Posterior vena cava (tissue), 2 donors: Measurements from ENCODE around the gene WNK4. TPM values are rescaled to one million over a fixed set of nuclear protein-coding genes. Genes with fewer than 3 reads are reported as not detected.

Source experiments
- DNase-seq: peaks from one replicate; pipeline ENCODE4 v3.0.0-alpha.2; 2020; ENCODE audit warnings: low spot score
- intact Hi-C, 2 donors: fragments of 100-400 bp; cut with DNase I; formaldehyde crosslinking; loops; one replicate each; pipeline versions ENCODE4 v1.14.1 to v1.14.2; 2022 to 2023
- total RNA-seq, 2 donors: library from RNA; stranded (reverse); fragmentation: NEBNext Ultra II Directional; extraction: Animal tissue kit (Norgen Biotek cat#: 25700); gene quantifications; one replicate each; pipeline ENCODE4 v1.2.1, GENCODE V29; 2021
- donor health status: DM: yes; HTN: yes; CAD: no.
- donor health status: DM: yes; HTN: yes; CAD: no.

Gene WNK4
- total RNA-seq, 2 donors from 2014 or later, result 0.05 TPM; not detected in 1

- no peak for DNase-seq
- intact Hi-C loops, result no loop called here
These were observed 11.5 kb downstream of the WNK4 start for GRCh38 chr17:42791948-42792347.

DNA sequence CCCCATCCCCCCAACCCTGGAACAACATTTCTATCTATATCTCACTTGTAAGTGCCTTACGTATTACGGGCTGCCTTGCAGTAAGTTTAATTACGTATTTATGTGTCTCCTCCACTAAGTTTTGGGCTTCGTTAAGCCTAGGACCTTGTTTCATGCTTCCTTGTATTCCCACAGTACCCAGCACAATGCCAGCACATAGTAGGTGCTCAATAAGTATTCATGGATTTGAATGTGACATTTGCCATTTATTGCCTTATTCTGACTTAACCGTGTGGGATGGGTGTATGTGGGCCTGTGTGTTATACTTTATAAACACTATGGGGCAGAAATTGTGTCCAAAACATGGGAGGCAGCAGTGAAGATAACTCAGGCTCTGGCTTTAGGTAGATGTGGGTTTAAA, 12.1 kb downstream of the WNK4 start:
- no peak for DNase-seq
- intact Hi-C loops, result no loop called here

GRCh38 chr17:42795061-42795460, 14.7 kb downstream of the WNK4 start:
- DNase-seq, result no peak
- intact Hi-C loops, result no loop called here

GRCh38 chr17:42795465-42795864, 15.1 kb downstream of the WNK4 start:
- intact Hi-C loops, result no loop called here

GRCh38 chr17:42796066-42796758, 15.8 kb downstream of the WNK4 start:
- DNase-seq, result no peak
- intact Hi-C loops, result no loop called here

More at GRCh38 chr17:42795465-42795864, 15.1 kb downstream of the WNK4 start:
- DNase-seq, result no peak

- DNase-seq, result no peak
- intact Hi-C loops, result no loop called here
These were observed 16.9 kb downstream of the WNK4 start for GRCh38 chr17:42797067-42798007.

DNA sequence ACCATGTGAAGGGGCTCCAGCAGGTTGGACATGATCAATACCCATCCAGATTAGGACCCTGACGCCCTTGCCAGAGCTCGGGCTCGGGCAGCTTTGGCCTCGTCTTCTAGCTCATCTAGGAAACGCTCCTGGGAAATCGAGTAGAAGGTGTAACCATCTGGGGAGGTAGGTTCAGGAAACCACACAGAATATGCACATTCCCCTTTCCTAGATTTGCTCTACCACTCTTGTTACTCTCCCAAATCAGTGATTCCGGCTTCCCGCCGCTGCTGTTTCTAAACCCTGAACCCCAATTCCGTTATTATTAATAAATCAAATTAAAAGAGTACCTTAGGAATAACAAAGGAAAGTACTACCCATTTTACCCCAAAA, 17.6 kb downstream of the WNK4 start:
- no peak for DNase-seq
- intact Hi-C loops, result no loop called here

DNA sequence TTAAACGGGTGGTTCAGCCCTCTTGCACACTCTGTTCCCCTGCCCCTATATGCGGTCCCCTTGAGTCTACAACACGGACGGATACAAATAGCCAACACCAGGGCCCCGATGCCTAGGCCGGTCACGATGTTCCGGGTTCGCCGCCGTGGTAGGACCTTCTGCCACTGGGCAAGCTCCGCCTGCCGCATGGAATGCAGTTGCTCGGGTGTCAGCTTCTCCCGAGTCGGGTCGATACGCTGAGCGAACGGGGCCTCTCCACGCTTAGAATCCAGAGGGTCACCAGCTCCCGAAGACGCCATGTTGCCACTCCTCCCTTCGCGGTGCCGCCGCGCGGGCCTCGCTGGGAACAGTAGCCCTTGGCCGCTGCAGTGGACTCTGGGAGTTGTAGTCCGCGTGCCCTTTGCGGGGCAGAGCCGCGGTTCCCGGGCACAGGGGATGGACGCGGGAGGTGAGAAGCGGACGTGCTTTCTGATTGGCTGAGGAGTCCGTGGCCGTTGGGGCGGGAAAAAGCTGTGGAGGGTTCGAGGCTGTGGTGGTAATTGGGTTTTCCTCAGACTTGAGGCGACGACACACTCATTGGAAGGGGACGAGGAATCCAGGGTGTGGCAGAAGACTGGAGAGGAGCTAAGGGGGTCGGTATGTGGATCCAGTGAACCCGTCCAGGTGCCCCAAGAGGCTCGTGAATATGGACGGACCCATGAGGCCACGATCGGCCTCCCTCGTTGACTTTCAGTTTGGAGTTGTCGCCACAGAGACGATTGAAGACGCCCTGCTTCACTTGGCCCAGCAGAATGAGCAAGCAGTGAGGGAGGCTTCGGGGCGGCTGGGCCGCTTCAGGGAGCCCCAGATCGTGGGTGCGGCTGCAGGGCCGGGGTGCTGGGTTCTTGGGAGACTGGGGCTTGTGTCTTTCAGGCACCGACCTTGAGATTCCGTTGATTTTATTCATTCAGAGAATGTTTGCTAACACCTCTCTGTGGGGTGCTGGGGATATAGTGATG, 18.3 kb downstream of the WNK4 start, which contains the start of the genes CNTD1 and COA3:
Gene CNTD1, plus strand, starts transcription at position 479 of the 998 bp plus-strand sequence. Its CDS starts 207 bp downstream, at position 686.
Gene COA3, minus strand, starts transcription at position 322 of the 998 bp plus-strand sequence. Its CDS starts 23 bp downstream, at position 299.
- DNase-seq, result peak; percentile 96
- intact Hi-C loops, result no loop called here

GRCh38 chr17:42803074-42803883, 22.9 kb downstream of the WNK4 start:
- DNase-seq, result no peak
- intact Hi-C loops, result no loop called here

- no peak for DNase-seq
- intact Hi-C loops, result no loop called here
These were observed 24.5 kb downstream of the WNK4 start for GRCh38 chr17:42804918-42805367.

DNA sequence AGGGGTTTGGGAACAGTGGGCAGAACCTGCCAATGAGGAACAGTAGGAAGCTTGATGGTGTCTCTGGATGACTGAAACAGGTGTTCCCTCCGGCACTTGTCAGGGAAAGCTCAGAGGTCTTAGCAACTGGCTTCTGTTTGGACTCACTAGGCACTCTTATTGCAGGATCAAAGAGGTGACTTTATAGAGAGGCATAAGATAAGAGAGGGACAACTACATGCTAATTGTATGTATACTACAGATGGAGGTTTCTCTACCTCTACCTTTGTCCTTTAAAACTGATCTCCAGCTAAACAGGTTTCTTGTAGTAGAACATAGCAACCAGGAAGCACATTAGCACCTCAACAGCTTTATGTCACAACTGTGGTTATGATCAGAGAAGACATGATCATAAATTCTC, 25.8 kb downstream of the WNK4 start:
- intact Hi-C loops, result no loop called here
- no peak for DNase-seq

GRCh38 chr17:42809250-42809649, 28.8 kb downstream of the WNK4 start:
- DNase-seq, result no peak

DNA sequence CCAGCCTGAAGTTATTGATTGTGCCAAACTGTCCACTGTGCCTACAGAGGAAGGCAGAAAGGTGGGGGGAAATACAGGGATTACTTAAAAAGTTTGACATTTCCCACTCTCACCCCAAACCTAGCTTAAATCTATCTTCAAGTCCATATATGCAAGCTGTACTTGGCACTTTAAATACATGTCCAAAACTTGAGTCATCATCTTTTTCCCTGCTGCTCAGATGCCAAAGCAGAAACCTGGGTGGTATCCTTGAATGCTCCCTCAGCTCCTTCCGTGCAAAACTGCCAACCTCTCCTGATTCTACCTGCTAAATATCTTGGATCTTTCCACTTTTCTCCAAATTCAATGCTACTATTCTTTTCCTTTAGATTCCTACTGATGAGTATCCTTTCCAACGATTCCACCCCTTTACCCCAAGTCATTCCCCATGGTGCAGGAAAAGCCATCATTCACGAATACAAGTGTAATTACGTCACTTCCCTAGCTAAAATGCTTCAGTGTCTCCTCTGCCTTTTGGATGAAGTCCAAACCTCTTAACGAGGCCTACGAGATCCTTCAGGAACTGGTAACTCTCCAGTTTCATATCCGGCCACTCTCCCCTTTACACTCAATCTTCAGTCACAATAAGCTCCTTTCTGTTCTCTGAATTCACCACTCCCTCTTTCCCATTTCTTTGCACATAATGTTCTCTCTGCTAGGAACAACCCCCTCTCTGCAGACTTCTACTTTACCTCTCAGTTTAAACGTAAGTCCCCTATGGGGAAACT, 34.4 kb downstream of the WNK4 start:
- DNase-seq, result no peak
- intact Hi-C loops, result loop anchor here in 1 of 2 donors (10.0 kb wide), 1 partner anchor 90 kb away; no protein-coding TSS in a partner anchor

More at GRCh38 chr17:42809250-42809649, 28.8 kb downstream of the WNK4 start:
- intact Hi-C loops, result no loop called here

GRCh38 chr17:42817866-42818265, 37.5 kb downstream of the WNK4 start:
- intact Hi-C loops, result loop anchor here in 1 of 2 donors (10.0 kb wide), 1 partner anchor 93 kb away; no protein-coding TSS in a partner anchor
- no peak for DNase-seq

DNA sequence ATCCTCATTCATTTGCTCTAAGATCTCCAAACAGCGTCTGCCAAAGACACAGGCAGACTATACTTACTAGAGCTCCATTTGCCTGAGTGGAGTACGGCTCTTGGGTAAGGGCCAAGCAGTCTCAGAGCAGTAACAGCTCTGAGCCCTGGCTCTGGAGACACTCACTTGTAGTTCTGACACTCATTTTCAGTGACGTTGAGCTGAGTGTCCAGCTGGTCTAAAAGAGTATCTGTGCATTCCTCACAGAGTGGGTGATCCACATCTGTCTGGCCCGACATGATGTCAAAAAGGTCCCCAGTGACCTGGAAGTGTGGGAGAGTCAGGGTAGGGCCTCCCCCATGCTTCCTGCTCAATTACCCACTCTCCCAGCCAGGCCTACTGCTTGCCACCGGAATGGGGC, 38.0 kb downstream of the WNK4 start:
- intact Hi-C loops, result loop anchor here in 1 of 2 donors (10.0 kb wide), 1 partner anchor 94 kb away; no protein-coding TSS in a partner anchor
- DNase-seq, result no peak

GRCh38 chr17:42819939-42820535, 39.6 kb downstream of the WNK4 start:
- intact Hi-C loops, result loop anchor here (10.0 kb wide), 2 partner anchors 95 to 115 kb away; no protein-coding TSS in a partner anchor
- DNase-seq, result no peak

- intact Hi-C loops, result loop anchor here in 1 of 2 donors (10.0 kb wide), 1 partner anchor 116 kb away; no protein-coding TSS in a partner anchor
- no peak for DNase-seq
These were observed 40.8 kb downstream of the WNK4 start for GRCh38 chr17:42821176-42821575.
